Neutrophil (primary cell): ENCODE results near the gene RAB7A.
A peak's percentile ranks its signal among the peaks of the same experiment; 100 is the strongest.

Experiments
- H3K27ac ChIP-seq: fragments of 200-600 bp; sonication (generic); 2 replicates; pipeline ENCODE4 v1.5.1; 2016; ENCODE audit warnings: mild to moderate bottlenecking, moderate library complexity
- H3K27me3 ChIP-seq: fragments of 200-600 bp; sonication (generic); 2 replicates; pipeline ENCODE4 v1.6.0; 2016; ENCODE audit warnings: mild to moderate bottlenecking
- H3K36me3 ChIP-seq: fragments of 200-600 bp; sonication (generic); 2 replicates; pipeline ENCODE4 v1.5.1; 2017
- H3K4me1 ChIP-seq, 2 experiments: fragments of 200-600 bp in 1 of 2; sonication (generic) in 1 of 2; 1 replicate in 1 of 2; 2 replicates in 1 of 2; pipeline versions ENCODE4 v1.5.1 to v1.6.1; 2013 to 2016; ENCODE audit warnings: low read depth in 1 of 2, low read length in 1 of 2, mild to moderate bottlenecking in 1 of 2, moderate library complexity in 1 of 2; ENCODE audit not compliant: control insufficient read depth in 1 of 2, insufficient read depth in 1 of 2
- H3K4me3 ChIP-seq, 2 experiments: fragments of 200-600 bp in 1 of 2; sonication (generic) in 1 of 2; 1 replicate in 1 of 2; 2 replicates in 1 of 2; pipeline ENCODE4 v1.5.1; 2013 to 2016; ENCODE audit warnings: low read depth in 1 of 2, low read length in 1 of 2, mild to moderate bottlenecking in 1 of 2, moderate library complexity in 1 of 2
- H3K9me3 ChIP-seq: fragments of 200-600 bp; sonication (generic); 2 replicates; pipeline ENCODE4 v1.5.1; 2016
- CTCF ChIP-seq: fragments of 200-600 bp; sonication (generic); IDR thresholded peaks from 2 replicates; pipeline ENCODE4 v1.5.1; 2016; ENCODE audit warnings: antibody characterized with exemption

Gene RAB7A

GRCh38 chr3:128794067-128794768 lies 68.2 kb downstream of the RAB7A start:
- peaks cover 34% of the 10 kb centered on the region for H3K36me3 ChIP-seq
- H3K9me3 ChIP-seq = no peaks in the 10 kb centered on the region
- H3K27me3 ChIP-seq = no peaks in the 10 kb centered on the region
- no peak for TF ChIP-seq CTCF
- no peak overlapping the region for H3K4me3 ChIP-seq
- peak overlapping the region; percentile 62 for H3K27ac ChIP-seq
- H3K4me1 ChIP-seq = peaks cover 48 to 50% of the 10 kb centered on the region in 2 experiments

- peaks cover 42% of the 10 kb centered on the region for H3K36me3 ChIP-seq
- TF ChIP-seq CTCF = peak; percentile 90
- H3K4me1 ChIP-seq = peaks cover 40 to 42% of the 10 kb centered on the region in 2 experiments
These were observed 69.0 kb downstream of the RAB7A start for GRCh38 chr3:128794770-128795649.

GRCh38 chr3:128799653-128800052 lies 73.7 kb downstream of the RAB7A start:
- no peaks in the 10 kb centered on the region for H3K9me3 ChIP-seq
- H3K27me3 ChIP-seq = no peaks in the 10 kb centered on the region
- no peak for TF ChIP-seq CTCF
- H3K4me3 ChIP-seq = no peak overlapping the region
- peak overlapping the region; percentile 27 for H3K27ac ChIP-seq
- H3K4me1 ChIP-seq = peaks cover 40 to 45% of the 10 kb centered on the region in 2 experiments
- H3K36me3 ChIP-seq = peaks cover 48% of the 10 kb centered on the region

More at GRCh38 chr3:128794770-128795649, 69.0 kb downstream of the RAB7A start:
- Histone ChIP-seq H3K4me3 (peak overlapping the region in 1 of 2 experiments; percentile 9), H3K27ac (peak overlapping the region; percentile 62), H3K27me3 (no peaks in the 10 kb centered on the region), H3K9me3 (no peaks in the 10 kb centered on the region)

GRCh38 chr3:128800241-128801187 lies 74.5 kb downstream of the RAB7A start:
- Histone ChIP-seq H3K27ac (peak overlapping the region; percentile 94), H3K9me3 (no peaks in the 10 kb centered on the region), H3K4me1 (peaks cover 40 to 45% of the 10 kb centered on the region in 2 experiments), H3K36me3 (peaks cover 48% of the 10 kb centered on the region), H3K4me3 (no peak overlapping the region), H3K27me3 (no peaks in the 10 kb centered on the region)
- no peak for TF ChIP-seq CTCF

GRCh38 chr3:128801779-128802380 lies 75.9 kb downstream of the RAB7A start:
- no peak for TF ChIP-seq CTCF
- no peaks in the 10 kb centered on the region for H3K27me3 ChIP-seq
- H3K27ac ChIP-seq = peak overlapping the region; percentile 94
- H3K4me1 ChIP-seq = peaks cover 54 to 59% of the 10 kb centered on the region in 2 experiments
- no peaks in the 10 kb centered on the region for H3K9me3 ChIP-seq
- no peak overlapping the region for H3K4me3 ChIP-seq
- peaks cover 37% of the 10 kb centered on the region for H3K36me3 ChIP-seq
